Smooth muscle cell (in vitro differentiated cells): ENCODE results near the gene TNK1. TPM values are rescaled to one million over a fixed set of nuclear protein-coding genes. Genes with fewer than 3 reads are reported as not detected.

Experiments
- DNase-seq: peaks from one replicate; lab custom pipeline; 2025; ENCODE audit not compliant: unreplicated experiment; lab: John Stamatoyannopoulos, UW
- H2AFZ ChIP-seq: fragments of 200-600 bp; sonication (generic); 2 replicates; pipeline ENCODE4 v1.6.0; 2016; ENCODE audit warnings: antibody characterized with exemption, low read depth, mild to moderate bottlenecking
- H3F3A ChIP-seq: fragments of 200-600 bp; sonication (generic); 2 replicates; pipeline ENCODE4 v1.6.0; 2017; ENCODE audit warnings: antibody characterized with exemption, low read depth
- H3K27ac ChIP-seq: fragments of 200-600 bp; sonication (generic); 2 replicates; pipeline ENCODE4 v1.5.1; 2016; ENCODE audit warnings: low read depth, mild to moderate bottlenecking
- H3K27me3 ChIP-seq: fragments of 200-600 bp; sonication (generic); 2 replicates; pipeline ENCODE4 v1.6.1; 2016; ENCODE audit warnings: low read depth, mild to moderate bottlenecking
- H3K36me3 ChIP-seq: fragments of 200-600 bp; sonication (generic); 2 replicates; pipeline ENCODE4 v1.5.1; 2016; ENCODE audit warnings: low read depth
- H3K4me1 ChIP-seq: fragments of 200-600 bp; sonication (generic); 2 replicates; pipeline ENCODE4 v1.5.1; 2016; ENCODE audit warnings: low read depth
- H3K4me2 ChIP-seq: fragments of 200-600 bp; sonication (generic); 2 replicates; pipeline ENCODE4 v1.6.0; 2016; ENCODE audit warnings: mild to moderate bottlenecking
- H3K4me3 ChIP-seq: fragments of 200-600 bp; sonication (generic); 2 replicates; pipeline ENCODE4 v1.5.1; 2016; ENCODE audit warnings: mild to moderate bottlenecking
- H3K79me2 ChIP-seq: fragments of 200-600 bp; sonication (generic); 2 replicates; pipeline ENCODE4 v1.6.0; 2016; ENCODE audit warnings: low read depth, mild to moderate bottlenecking
- H3K9ac ChIP-seq: fragments of 200-600 bp; sonication (generic); 2 replicates; pipeline ENCODE4 v1.6.0; 2016; ENCODE audit warnings: low read depth
- H3K9me3 ChIP-seq: fragments of 200-600 bp; sonication (generic); replicated peaks from 2 replicates; pipeline ENCODE4 v1.5.1; 2016; ENCODE audit warnings: low read depth
- H4K20me1 ChIP-seq: fragments of 200-600 bp; sonication (generic); 2 replicates; pipeline ENCODE4 v1.6.0; 2016; ENCODE audit warnings: low read depth
- WGBS: methylation state at CpG from one replicate; pipeline ENCODE4 v1.1.7; 2016; ENCODE audit warnings: low lambda C conversion rate; 5-methylcytosine and 5-hydroxymethylcytosine counted together
- polyA plus RNA-seq: library from polyadenylated mRNA; unstranded; fragments of >200 nt; fragmentation: Nextera tagmentation; extraction: Ambion mirVana; gene quantifications from 2 replicates; pipeline ENCODE4 v1.2.1, GENCODE V29; 2016
- total RNA-seq: library from RNA; depleted of rRNA; stranded (reverse); fragments of >200 nt; gene quantifications from 2 replicates; pipeline ENCODE4 v1.2.3, GENCODE V29; 2014
- TF ChIP-seq, protein P1 (sequence below): fragments of 200-600 bp; sonication (generic); IDR thresholded peaks from 2 replicates; pipeline ENCODE4 v1.5.1; 2017; ENCODE audit warnings: borderline replicate concordance, mild to moderate bottlenecking, antibody characterized with exemption; ENCODE audit not compliant: insufficient read depth, poor library complexity, severe bottlenecking

TNK1 gene
- total and polyA plus RNA-seq, 2 experiments from 2014 or later = 3.6 to 6.3 TPM

DNA sequence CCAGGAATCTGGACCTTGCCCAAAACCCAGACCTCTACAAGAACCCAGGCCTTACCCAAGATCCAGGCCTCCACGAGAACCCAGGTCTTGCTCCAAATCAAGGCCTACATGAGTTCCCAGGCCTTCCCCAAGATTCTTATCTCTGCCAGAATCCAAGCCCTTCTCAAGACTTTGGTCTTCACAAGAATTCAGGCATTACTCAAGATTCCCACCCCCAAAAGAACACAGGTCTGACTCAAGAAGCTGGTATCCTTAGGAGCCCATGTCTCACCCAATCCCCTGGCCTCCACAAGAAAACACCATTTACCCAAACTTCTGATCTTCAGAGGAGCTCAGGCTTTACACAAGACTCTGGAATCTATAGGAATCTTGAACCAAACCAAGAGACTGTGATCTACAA is 50.3 kb downstream of the TNK1 start:
- no peaks in the 10 kb centered on the region for H4K20me1 ChIP-seq
- TF ChIP-seq, protein P1, sequence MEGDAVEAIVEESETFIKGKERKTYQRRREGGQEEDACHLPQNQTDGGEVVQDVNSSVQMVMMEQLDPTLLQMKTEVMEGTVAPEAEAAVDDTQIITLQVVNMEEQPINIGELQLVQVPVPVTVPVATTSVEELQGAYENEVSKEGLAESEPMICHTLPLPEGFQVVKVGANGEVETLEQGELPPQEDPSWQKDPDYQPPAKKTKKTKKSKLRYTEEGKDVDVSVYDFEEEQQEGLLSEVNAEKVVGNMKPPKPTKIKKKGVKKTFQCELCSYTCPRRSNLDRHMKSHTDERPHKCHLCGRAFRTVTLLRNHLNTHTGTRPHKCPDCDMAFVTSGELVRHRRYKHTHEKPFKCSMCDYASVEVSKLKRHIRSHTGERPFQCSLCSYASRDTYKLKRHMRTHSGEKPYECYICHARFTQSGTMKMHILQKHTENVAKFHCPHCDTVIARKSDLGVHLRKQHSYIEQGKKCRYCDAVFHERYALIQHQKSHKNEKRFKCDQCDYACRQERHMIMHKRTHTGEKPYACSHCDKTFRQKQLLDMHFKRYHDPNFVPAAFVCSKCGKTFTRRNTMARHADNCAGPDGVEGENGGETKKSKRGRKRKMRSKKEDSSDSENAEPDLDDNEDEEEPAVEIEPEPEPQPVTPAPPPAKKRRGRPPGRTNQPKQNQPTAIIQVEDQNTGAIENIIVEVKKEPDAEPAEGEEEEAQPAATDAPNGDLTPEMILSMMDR = no peak
- no peak overlapping the region for H3K9ac ChIP-seq
- H3K27me3 ChIP-seq = no peaks in the 10 kb centered on the region
- H3K27ac ChIP-seq = no peak overlapping the region
- 84% methylated on average over 1 of the region's 1 CpG for WGBS
- no peak overlapping the region for H3K4me2 ChIP-seq
- no peak for DNase-seq
- no peak overlapping the region for H3K4me3 ChIP-seq
- no peaks in the 10 kb centered on the region for H3K4me1 ChIP-seq
- H3F3A ChIP-seq = no peaks in the 10 kb centered on the region
- no peaks in the 10 kb centered on the region for H3K79me2 ChIP-seq
- H2AFZ ChIP-seq = no peak overlapping the region
- H3K9me3 ChIP-seq = no peaks in the 10 kb centered on the region
- H3K36me3 ChIP-seq = no peaks in the 10 kb centered on the region

DNA sequence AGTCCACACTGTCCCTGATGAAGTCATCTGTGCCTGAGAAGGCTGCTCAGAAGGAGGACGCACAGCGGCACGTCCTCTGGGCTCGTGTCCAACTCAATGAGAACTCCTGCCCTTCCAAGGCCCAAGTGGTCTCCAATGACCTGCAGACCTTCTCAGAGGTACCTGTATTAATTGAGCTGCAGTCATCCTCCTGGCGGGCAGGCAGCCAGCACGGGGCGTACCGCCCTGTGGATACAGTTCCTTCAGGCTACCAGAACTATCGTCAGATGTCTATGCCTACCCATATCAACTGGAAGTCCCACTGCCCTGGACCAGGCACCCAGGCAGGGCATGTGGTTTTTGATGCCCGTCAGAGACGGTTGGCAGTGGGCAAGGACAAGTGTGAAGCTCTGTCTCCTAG is 51.4 kb downstream of the TNK1 start:
- Histone ChIP-seq H3K9me3 (no peaks in the 10 kb centered on the region), H3K4me3 (no peak overlapping the region), H3K27me3 (no peaks in the 10 kb centered on the region), H3K4me1 (peaks cover 2% of the 10 kb centered on the region), H2AFZ (no peak overlapping the region), H3K9ac (no peak overlapping the region), H3K27ac (no peak overlapping the region), H3K36me3 (no peaks in the 10 kb centered on the region), H3K79me2 (no peaks in the 10 kb centered on the region), H3F3A (no peaks in the 10 kb centered on the region), H4K20me1 (no peaks in the 10 kb centered on the region), H3K4me2 (no peak overlapping the region)
- no peak for DNase-seq
- TF ChIP-seq, protein P1 = no peak
- WGBS = 93% methylated on average over 11 of the region's 11 CpGs

DNA sequence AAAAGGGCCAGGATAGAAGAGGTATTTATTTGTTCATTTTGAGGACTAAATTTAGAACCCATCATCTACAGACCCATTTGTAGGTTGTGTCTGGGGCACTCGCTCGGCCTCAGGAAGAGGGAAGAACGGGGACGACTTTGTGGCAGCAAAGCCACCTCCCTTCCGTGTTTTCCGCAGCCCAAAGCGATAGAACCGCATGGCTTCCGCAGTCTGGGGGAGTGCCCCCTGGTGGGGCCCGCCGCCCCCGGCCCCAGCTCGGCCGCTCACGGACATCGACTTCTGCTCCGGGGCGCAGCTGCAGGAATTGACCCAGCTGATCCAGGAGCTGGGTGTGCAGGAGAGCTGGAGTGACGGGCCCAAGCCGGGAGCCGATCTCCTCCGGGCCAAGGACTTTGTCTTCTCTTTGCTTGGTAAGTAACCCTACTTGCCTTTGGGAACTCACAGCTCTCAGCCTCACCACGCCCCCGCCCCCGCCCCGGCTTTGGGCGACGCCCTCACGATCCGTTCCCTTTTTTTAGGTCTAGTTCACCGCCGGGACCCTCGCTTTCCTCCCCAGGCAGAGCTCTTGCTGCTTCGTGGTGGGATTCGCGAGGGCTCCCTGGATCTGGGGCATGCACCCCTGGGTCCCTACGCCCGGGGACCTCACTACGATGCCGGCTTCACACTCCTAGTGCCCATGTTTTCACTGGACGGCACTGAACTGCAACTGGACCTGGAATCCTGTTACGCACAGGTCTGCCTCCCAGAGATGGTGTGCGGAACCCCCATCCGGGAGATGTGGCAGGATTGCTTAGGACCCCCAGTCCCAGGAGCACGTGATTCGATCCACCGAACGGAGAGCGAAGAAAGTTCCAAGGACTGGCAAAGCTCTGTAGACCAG is 55.0 kb downstream of the TNK1 start:
- Histone ChIP-seq H3K27me3 (no peaks in the 10 kb centered on the region), H2AFZ (peak overlapping the region; percentile 40), H3K79me2 (no peaks in the 10 kb centered on the region), H3K4me1 (peaks cover 18% of the 10 kb centered on the region), H4K20me1 (peaks cover 4% of the 10 kb centered on the region), H3K4me3 (peak overlapping the region; percentile 61), H3K4me2 (peak overlapping the region; percentile 88), H3K9me3 (no peaks in the 10 kb centered on the region), H3K36me3 (no peaks in the 10 kb centered on the region), H3F3A (peaks cover 9% of the 10 kb centered on the region), H3K9ac (peak overlapping the region; percentile 7), H3K27ac (peak overlapping the region; percentile 70)
- 8% methylated on average over 45 of the region's 49 CpGs for WGBS
- TF ChIP-seq, protein P1 = peak; percentile 23
- no peak for DNase-seq
